ENCODE results near the gene IGLL1.
A peak's percentile ranks its signal among the peaks of the same experiment; 100 is the strongest.
"Not testable (repeated sequence)": the region's sequence is repeated elsewhere in the genome, so short reads cannot be mapped to it uniquely, and the experiment has no call there.

The IGLL1 gene

DNA sequence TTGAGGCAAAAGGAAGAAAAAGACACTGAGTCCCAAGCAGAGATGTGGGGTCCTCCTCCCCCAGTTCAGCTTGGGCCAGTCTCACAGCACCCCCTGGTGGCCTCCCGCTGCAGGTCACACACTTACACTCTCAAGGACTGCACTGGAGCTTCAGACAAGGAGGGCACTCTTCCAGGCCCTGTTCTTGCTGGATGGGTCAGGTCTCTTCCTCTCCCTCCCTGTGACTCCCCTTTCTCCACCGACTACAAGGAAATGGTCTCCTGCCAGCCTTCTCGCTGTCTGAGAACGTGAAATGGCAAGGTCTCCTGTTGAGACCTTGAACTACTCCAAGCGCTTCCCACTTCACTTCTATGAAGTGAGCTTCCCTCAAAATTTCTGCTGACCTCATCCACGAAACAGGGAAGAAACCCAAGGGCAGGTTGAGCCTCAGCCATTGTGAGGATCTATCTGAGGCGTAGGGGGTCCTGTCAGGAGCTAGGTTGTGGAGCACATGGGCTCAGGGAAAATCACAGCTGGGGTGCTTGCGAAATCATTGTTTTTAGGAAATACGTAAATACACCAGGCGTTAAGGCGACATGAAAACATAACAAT, 11.2 kb upstream of the IGLL1 start:
- DNase-seq, result peak; percentile 37

GRCh38 chr22:23583836-23584235, 3.7 kb upstream of the IGLL1 start:
- DNase-seq, result no peak

- no peak for DNase-seq
These were observed 3.1 kb upstream of the IGLL1 start for GRCh38 chr22:23583153-23583552.

DNA sequence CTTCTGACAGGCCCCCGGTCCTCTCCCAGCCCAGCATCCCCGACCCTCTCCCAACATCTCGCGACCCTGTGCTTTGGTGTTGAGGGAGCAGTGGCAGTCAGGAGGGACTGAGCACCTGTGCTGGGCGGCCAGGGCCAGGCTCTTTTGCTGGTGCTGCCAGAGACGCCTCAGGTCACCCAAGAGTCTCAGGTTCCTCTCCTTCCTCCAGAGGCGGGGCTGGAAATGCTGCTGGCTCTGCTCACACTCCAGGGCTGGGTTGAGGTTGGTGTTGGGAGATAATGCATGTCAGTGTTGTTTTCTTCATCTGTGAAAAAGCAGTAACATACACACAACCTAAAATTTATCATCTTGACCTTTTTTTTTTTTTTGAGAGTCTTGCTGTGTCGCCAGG, 1.2 kb upstream of the IGLL1 start:
- DNase-seq, result no peak

DNA sequence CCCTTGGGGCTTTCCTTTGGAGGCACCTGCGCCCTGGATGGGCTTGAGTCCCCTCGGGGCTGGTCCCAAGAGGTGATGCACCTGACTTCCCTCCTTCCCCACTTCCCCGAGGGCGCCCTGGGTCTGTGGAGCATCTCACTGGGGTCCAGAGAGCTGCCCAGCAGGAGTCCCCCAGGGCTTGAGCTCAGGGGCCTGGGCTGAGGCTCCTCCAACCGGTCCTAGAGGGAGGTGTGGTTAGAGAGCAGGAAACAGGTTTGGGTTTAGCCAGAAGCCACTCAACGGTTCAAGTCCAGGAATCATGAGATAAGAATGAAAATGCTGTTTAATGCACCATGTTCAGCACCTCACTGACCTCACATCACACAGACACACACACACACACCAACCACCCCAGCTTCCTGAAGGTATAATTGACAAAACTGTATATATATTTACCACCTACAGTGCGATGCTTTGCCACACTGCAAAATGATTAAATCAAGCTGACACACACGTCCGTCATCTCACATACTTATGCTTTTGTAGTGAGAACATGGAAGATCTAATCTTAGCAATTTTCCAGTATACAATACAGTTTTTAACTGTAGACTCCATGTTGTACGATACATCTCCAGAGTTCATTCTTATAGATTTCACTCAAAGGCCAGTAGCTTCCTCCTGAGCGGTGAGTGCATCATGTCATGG, 628 bp upstream of the IGLL1 start:
- DNase-seq, result no peak

DNA sequence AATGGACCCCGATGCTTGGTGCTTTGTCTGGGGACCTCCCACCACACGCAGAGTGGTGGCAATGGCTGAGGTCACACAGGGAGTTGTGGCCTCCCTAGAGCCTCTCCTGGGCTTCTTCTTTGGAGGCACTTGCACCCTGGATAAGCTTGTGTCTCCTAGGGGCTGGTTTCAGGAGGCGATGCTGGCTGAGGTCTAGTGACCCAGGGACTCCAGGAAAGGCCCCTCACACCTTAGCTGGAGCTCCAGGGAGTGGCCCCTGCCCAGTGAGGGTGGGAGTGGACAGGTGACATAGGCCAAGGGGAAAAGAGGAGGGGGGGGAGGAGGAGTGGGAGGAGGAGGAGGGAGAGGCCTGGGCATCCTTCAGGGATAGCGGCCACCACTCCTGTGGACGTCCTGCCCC, 810 bp downstream of the IGLL1 start:
- no peak for DNase-seq

DNA sequence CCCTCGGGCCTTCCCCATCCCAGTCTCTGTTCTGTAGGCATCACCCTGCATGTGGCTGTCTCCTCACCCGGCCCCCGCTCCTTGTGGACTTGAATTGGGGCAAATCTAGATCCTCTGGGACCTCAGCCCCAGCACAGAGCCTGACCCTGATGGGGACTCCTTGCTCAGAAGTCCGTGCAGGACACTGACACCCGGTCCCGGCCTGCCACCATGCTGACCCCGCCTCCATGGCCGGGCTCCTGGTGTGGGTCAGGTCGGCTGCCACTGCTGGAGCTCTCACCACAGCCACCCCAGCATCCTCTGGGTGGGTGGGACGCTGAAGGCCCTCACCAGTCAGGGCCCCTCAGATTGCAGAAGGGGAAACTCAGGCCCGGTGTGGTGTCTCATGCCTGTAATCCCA, 1.8 kb downstream of the IGLL1 start:
- DNase-seq, result no peak

- no peak for DNase-seq
These were observed 3.4 kb downstream of the IGLL1 start for GRCh38 chr22:23576681-23577080.

DNA sequence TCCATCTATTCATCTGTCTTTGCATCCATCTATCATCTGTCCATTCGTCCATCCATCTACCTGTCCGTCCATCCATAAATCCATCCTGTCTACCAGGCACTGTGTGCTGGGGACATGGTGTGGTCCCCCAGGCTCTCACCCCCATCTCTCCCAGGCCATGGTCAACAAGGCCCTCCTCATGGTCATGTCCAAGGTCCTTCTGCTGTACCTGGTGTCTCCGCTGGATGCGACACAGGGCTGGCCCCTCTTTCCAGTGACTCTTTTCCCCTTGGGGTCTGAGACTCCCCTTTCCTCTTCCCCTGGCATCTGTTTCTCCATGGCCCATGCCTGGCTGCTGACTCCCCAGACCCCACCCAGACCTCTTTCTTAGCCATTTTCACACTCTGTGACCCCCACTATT, 4.5 kb downstream of the IGLL1 start:
- no peak for DNase-seq

DNA sequence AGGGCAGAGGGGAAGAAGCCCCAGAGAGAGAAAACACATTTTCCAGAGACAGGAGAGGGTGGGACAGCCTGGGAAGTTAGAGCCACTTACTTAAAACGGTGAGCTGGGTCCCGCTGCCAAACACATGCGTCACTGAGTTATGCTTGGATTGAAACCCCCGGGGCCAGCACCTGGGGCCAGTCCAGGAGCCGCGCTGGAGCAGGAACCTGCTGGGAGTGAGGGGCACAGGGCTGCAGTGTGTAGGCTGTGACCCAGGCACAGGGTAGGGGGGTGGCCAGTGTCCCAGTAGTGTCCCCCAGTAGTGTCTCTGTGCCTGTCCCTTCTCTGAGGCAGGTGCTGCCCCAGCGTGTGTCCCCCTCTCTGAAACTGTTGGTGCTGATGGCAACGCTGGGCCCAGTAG, 5.2 kb downstream of the IGLL1 start:
- no peak for DNase-seq

DNA sequence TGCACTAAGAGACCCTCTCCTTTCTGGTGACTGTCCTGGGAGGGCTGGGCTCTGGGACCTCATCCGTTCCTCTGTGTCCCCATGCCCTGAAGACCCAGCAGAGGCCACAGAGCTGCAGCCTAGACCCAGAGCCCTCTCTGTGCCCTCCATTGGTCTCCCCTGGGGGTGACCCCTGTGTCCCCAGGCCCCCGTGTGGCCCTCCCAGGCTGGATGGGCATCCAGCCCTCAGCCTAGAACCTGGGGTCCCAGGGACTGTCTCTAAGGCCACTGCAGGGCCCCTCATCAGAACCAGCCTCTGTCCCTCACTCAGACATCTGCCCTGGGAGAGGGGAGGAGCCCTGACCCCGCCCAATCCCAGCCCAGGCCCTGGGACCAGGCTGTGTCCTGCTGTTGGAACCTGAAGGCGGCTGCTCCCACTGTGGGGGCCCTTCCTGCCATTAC, 5.7 kb downstream of the IGLL1 start:
- DNase-seq, result no peak

DNA sequence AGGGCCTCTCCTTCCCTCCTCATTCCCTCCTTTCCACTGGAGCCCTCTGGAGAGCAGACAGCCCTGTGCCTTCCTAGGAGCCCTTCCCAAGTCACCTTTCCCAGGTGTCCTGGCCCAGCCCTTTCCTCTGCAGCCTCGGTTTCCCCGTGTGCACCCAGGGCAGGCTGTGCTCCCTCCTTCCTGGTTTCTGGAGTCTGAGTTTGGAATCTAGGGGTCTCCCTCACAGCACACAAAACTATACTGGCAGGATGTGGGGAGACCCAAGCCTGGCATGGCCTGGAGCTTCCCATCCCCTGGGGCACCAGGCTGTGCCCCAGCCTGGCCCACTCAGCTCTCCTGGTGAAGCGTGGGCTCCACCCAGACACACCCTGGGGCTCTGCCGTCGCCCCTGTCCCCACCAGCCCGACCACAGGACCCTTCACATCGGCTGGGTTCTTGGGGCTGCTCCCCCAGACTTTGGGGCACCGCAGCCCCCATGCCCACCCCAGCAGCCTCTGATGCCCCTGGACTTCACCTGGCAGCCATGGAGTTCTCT, 6.3 kb downstream of the IGLL1 start:
- DNase-seq, result not testable (repeated sequence)

- not testable (repeated sequence) for DNase-seq
These were observed 7.0 kb downstream of the IGLL1 start for GRCh38 chr22:23573106-23573505.

DNA sequence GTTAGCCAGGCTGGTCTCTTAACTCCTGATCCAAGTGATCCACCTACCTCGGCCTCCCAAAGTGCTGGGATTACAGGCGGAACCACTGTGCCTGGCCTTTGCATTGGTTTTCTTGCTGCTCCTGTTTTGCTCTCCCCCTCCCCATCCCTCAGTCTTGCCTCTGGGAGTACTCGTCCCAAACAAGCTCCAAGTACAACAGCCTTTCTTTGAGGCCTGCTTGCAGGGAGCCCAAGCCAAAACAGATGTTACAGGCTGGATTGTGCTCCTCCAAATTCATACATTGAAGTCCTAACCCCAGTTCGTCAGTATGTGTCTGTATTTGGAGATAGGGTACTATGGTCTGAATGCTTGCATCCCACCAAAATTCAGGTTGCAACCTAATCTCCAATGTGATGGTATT, 8.6 kb downstream of the IGLL1 start:
- DNase-seq, result no peak

GRCh38 chr22:23570681-23571080, 9.4 kb downstream of the IGLL1 start:
- no peak for DNase-seq

GRCh38 chr22:23569716-23570115, 10.4 kb downstream of the IGLL1 start:
- no peak for DNase-seq

DNA sequence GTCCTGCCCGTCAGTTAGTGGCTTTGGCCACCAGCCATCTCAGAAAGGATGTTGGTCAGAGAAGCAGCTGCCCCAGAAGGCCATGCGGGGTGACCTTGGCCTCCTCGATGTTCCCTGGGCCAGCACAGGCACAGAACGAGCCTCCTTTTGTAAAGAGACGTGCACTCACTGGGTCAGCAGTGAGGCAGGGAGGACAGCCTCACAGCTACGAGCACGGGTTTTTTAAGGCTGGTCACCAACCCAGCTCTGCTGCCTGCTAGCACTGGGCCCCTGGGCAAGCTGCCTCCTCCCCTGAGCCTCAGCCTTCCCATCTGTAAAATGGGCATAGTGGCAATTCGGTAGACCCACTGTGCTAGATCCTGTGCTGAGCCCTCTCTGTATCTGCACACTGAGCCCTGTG, 10.8 kb downstream of the IGLL1 start:
- no peak for DNase-seq

DNA sequence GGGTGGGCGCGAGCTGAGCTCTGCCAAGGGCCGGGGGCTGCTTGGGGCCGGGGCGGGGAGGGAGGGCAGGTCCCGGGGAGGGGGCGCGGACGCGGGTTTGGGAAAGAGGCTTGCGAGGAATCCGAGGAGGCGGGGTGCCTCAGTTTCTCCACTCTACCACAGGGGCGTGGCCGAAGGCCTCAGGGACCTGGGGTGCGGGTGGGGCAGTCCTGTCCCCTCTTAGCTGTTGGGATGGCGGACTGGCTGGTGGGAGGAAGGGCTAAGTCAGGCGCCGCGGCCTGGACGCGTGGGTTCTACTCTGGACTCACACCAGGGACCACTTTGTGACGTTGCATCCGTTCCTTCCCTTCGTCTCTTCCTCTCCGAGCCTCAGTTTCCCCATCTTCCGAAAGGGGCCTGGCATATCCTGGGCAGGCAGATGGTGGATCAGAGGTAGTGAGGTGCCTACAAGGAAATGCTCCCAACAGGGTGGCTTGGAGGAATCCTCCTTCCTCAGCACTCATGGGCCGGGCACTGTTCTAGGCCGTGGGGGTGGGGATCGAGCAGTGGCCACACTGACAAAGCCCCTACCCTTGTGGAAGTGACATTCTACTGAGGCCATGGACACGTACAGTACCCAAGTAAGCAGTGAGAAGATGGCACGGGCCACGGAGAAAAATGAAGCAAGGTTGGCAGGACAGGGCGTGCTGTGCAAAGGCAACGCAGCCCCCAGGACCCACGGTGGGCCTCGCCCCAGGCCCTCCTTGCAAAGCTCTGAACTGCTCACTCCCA, 13.2 kb downstream of the IGLL1 start:
- no peak for DNase-seq

DNA sequence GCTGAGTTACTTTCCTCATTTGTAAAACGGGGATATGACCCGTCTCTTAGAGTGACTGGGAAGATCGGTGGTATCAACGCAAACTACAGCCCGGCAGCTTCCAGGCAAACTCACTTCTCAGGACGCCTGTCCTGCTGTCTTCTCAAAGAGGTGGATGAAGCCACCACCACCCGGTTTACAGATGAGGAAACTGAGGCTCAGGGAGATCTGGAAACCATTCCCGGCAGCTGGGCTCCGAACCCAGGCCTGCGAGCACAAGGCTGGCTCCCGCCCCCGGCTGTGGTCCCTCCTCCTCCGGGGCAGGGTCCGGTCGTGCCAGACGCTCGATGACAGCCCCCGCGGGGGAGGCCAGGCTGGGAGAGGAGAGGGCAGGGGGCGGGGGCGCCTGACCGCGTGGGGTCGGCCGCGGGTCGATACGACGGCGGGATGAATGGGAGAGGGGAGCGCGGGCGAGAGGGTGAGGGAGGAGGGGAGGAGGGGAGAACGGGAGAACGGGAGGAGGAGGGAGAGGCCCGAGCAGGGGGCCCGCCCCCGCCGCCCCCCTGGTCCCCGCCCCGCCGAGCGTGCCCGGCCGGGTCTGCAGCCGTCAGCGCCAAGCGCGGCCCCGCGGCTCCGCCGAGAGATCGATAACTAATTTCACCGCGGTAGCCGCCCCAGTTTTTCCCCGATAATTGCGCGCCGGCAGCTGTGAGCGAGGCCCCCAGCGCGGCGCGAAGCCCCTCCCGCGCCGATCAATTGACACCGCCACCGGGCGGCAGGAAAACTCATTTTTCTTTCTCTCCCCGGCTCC, 14.0 kb downstream of the IGLL1 start:
- DNase-seq, result no peak

DNA sequence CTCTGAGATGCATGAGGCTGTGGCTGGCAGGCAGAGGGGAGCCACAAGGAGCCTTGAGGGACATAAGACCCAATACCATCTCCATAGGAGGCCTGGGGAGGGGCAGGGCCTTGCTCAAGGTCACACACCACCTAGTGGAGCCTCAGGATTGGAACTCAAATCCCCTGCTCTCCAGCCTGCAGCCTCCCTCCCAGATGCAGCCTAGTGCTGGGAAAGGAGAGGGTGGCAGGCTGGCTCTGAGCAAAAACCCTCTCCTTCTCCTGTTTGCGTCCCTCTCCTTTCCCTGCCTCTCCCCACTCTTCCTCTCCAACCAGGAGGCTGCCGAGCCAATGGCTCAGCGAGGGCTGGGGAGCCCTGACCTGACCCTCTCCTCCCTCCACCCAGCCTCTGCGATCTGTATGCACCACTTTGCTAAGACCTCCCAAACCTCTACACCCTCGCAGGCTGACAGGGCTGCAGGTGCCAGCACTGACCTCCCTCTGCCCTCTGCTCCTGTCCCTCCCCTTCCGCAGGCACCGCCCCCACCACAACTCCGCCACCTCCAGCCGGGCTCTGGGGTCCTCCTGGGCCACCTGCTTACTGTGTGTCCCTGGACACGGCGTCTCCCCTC, 14.7 kb downstream of the IGLL1 start:
- no peak for DNase-seq

DNA sequence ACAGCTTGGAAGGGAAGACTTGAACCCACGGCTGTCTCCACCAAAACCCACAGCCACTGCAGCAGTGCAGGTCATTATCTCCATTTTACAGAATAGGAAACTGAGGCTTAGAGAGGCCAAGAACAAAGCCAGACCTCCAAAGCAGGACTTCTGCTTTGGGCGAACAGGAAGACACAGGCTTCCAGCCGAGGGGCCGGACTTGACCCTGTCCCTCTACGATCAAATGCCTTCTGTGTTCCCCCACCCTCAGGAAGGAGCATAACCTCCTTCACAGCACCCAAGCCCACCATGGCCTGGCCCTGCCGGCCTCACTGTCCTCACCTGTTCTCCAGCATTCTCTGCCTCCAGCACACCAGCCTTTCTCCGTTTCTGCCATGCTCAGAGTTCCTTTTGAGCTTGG, 15.8 kb downstream of the IGLL1 start:
- no peak for DNase-seq

- DNase-seq, result no peak
These were observed 17.0 kb downstream of the IGLL1 start for GRCh38 chr22:23563111-23563510.

- no peak for DNase-seq
These were observed 17.9 kb downstream of the IGLL1 start for GRCh38 chr22:23562186-23562585.
